ENCODE data around the gene ANO10.

Gene ANO10

GRCh38 chr3:43345246-43345645 is 276.6 kb downstream of the ANO10 start:
- no peak for DNase-seq

GRCh38 chr3:43344520-43344919 is 277.3 kb downstream of the ANO10 start:
- DNase-seq, result no peak

- DNase-seq, result no peak
Measured at GRCh38 chr3:43343815-43344214, 278.0 kb downstream of the ANO10 start.

- no peak for DNase-seq
Measured at GRCh38 chr3:43343185-43343584, 278.6 kb downstream of the ANO10 start.

GRCh38 chr3:43341788-43342187 is 280.0 kb downstream of the ANO10 start:
- DNase-seq, result no peak

GRCh38 chr3:43340403-43340802 is 281.4 kb downstream of the ANO10 start:
- DNase-seq, result no peak

GRCh38 chr3:43338295-43338694 is 283.5 kb downstream of the ANO10 start:
- peak in 2 of 4 experiments; percentile 19 to 29 for DNase-seq

GRCh38 chr3:43335799-43336198 is 286.0 kb downstream of the ANO10 start:
- DNase-seq, result no peak

GRCh38 chr3:43334976-43335375 is 286.8 kb downstream of the ANO10 start:
- peak in 3 of 4 experiments; percentile 3 to 74 (median 59) for DNase-seq

GRCh38 chr3:43331381-43331780 is 290.4 kb downstream of the ANO10 start:
- DNase-seq, result peak in 2 of 4 experiments; percentile 29 to 54

GRCh38 chr3:43330981-43331380 is 290.8 kb downstream of the ANO10 start:
- no peak for DNase-seq

- DNase-seq, result no peak
Measured at GRCh38 chr3:43328653-43329052, 293.2 kb downstream of the ANO10 start.

GRCh38 chr3:43327582-43327979 is 294.2 kb downstream of the ANO10 start:
- DNase-seq, result peak; percentile 30 to 65 (median 50)

- peak; percentile 39 to 78 (median 58) for DNase-seq
Measured at GRCh38 chr3:43326891-43327581, 294.8 kb downstream of the ANO10 start.

GRCh38 chr3:43323541-43323940 is 298.3 kb downstream of the ANO10 start:
- DNase-seq, result no peak

- no peak for DNase-seq
Measured at GRCh38 chr3:43320288-43320687, 301.5 kb downstream of the ANO10 start.

- DNase-seq, result no peak
Measured at GRCh38 chr3:43319794-43320193, 302.0 kb downstream of the ANO10 start.

GRCh38 chr3:43319376-43319775 is 302.4 kb downstream of the ANO10 start:
- DNase-seq, result no peak

- DNase-seq, result no peak
Measured at GRCh38 chr3:43317461-43318316, 304.1 kb downstream of the ANO10 start.

GRCh38 chr3:43316783-43317460 is 304.9 kb downstream of the ANO10 start:
- DNase-seq, result no peak

Data from suppressor macrophage (primary cell).